HEK293 (cell line): ENCODE measurements around the gene NME3.
A peak's percentile ranks its signal among the peaks of the same experiment; 100 is the strongest.

Source experiments
- CTCF ChIA-PET: fragments of 350-600 bp; formaldehyde crosslinking; extraction: SDS; loops from one replicate; lab custom pipeline; 2021; ENCODE audit warnings: antibody characterized with exemption; lab: Yijun Ruan, JAX
- POLR2A ChIA-PET: fragments of 300-600 bp; formaldehyde crosslinking; extraction: SDS; loops from one replicate; lab custom pipeline; 2020; ENCODE audit warnings: antibody characterized with exemption, inconsistent platforms; lab: Yijun Ruan, JAX
- H3K27ac ChIP-seq: fragments of 200-500 bp; sonication (Bioruptor generic); 2 replicates; pipeline ENCODE4 v1.5.1; 2014; ENCODE audit warnings: low read depth, low read length, control low read depth, inconsistent platforms; ENCODE audit errors: extremely low read depth
- H3K36me3 ChIP-seq, 2 experiments: fragments of 200-500 bp in 1 of 2; sonication (Bioruptor generic) in 1 of 2; 1 replicate in 1 of 2; 2 replicates in 1 of 2; pipeline ENCODE4 v1.5.1; 2014 to 2017; ENCODE audit warnings: inconsistent platforms in 2 of 2, low read length in 2 of 2; ENCODE audit not compliant: control insufficient read depth in 2 of 2, insufficient read depth in 1 of 2
- H3K4me1 ChIP-seq: fragments of 200-500 bp; sonication (Bioruptor generic); 2 replicates; pipeline ENCODE4 v1.5.1; 2014; ENCODE audit warnings: mild to moderate bottlenecking, low read length, inconsistent platforms; ENCODE audit not compliant: control insufficient read depth, insufficient read depth
- H3K4me3 ChIP-seq: 2 replicates; pipeline ENCODE4 v1.5.1; 2011; ENCODE audit warnings: low read depth, mild to moderate bottlenecking, control low read depth, low read length, moderate library complexity
- H3K9me3 ChIP-seq: fragments of 200-500 bp; sonication (Bioruptor generic); 2 replicates; pipeline ENCODE4 v1.5.1; 2014; ENCODE audit warnings: low read depth, low read length, inconsistent platforms; ENCODE audit not compliant: control insufficient read depth, insufficient read depth
- HOXD13 ChIP-seq: sonication (generic); formaldehyde crosslinking; IDR thresholded peaks from 2 replicates; pipeline ENCODE4 v1.8.0; 2022; ENCODE audit warnings: missing genetic modification reagents, borderline replicate concordance
- MZF1 ChIP-seq: fragments of 450-650 bp; formaldehyde crosslinking; IDR thresholded peaks from 2 replicates; pipeline ENCODE4 v1.5.1; 2017; ENCODE audit warnings: missing biosample characterization, missing genetic modification characterization, borderline replicate concordance
- OVOL3 ChIP-seq: fragments of 450-650 bp; formaldehyde crosslinking; IDR thresholded peaks from 2 replicates; pipeline ENCODE4 v1.5.1; 2016; ENCODE audit warnings: missing biosample characterization, missing genetic modification characterization
- ZFHX2 ChIP-seq: fragments of 450-650 bp; formaldehyde crosslinking; conservative IDR thresholded peaks from 2 replicates; pipeline ENCODE4 v1.5.1; 2016; ENCODE audit warnings: missing biosample characterization, missing genetic modification characterization
- ZNF157 ChIP-seq: fragments of 450-650 bp; formaldehyde crosslinking; IDR thresholded peaks from 2 replicates; pipeline ENCODE4 v1.5.1; 2016; ENCODE audit warnings: missing biosample characterization, missing genetic modification characterization
- ZNF18 ChIP-seq: fragments of 450-650 bp; formaldehyde crosslinking; IDR thresholded peaks from 2 replicates; pipeline ENCODE4 v1.5.1; 2016; ENCODE audit warnings: missing biosample characterization, missing genetic modification characterization
- ZNF354C ChIP-seq: fragments of 450-650 bp; formaldehyde crosslinking; IDR thresholded peaks from 2 replicates; pipeline ENCODE4 v1.5.1; 2016; ENCODE audit warnings: missing biosample characterization, missing genetic modification characterization, low read depth, borderline replicate concordance
- ZNF362 ChIP-seq: fragments of 450-650 bp; formaldehyde crosslinking; IDR thresholded peaks from 2 replicates; pipeline ENCODE4 v1.5.1; 2016; ENCODE audit warnings: missing biosample characterization, missing genetic modification characterization
- ZNF544 ChIP-seq: fragments of 450-650 bp; formaldehyde crosslinking; IDR thresholded peaks from 2 replicates; pipeline ENCODE4 v1.5.0; 2017; ENCODE audit warnings: missing biosample characterization, missing genetic modification characterization
- ZNF600 ChIP-seq: fragments of 450-650 bp; formaldehyde crosslinking; IDR thresholded peaks from 2 replicates; pipeline ENCODE4 v1.5.1; 2016; ENCODE audit warnings: missing biosample characterization, missing genetic modification characterization
- ZNF677 ChIP-seq: fragments of 450-650 bp; IDR thresholded peaks from 2 replicates; pipeline ENCODE4 v1.5.0; 2018; ENCODE audit warnings: missing biosample characterization, mild to moderate bottlenecking, missing genetic modification characterization, moderate library complexity
- TF ChIP-seq, protein P1 (sequence below): fragments of 450-650 bp; formaldehyde crosslinking; IDR thresholded peaks from 2 replicates; pipeline ENCODE4 v1.5.1; 2016; ENCODE audit warnings: missing biosample characterization, missing genetic modification characterization, borderline replicate concordance
- TF ChIP-seq, protein P2 (sequence below): fragments of 450-650 bp; formaldehyde crosslinking; IDR thresholded peaks from 2 replicates; pipeline ENCODE4 v1.5.1; 2016; ENCODE audit warnings: missing biosample characterization, missing genetic modification characterization

NME3 gene

GRCh38 chr16:1791943-1792812 lies 20.8 kb upstream of the NME3 start:
- CTCF ChIA-PET: no interaction called here
- H3K36me3 ChIP-seq: peaks cover 0 to 33% of the 10 kb centered on the region in 2 experiments; a peak in 2 of 3 replicates
- no peaks in the 10 kb centered on the region for H3K9me3 ChIP-seq
- TF ChIP-seq ZNF18 (tag by site-specific recombination) (0 out of 2 replicates have a peak, but pooled peaks have one; percentile 21), ZNF362 (tag by site-specific recombination) (no peak), HOXD13 (CRISPR knock-in tag) (no peak)
- TF ChIP-seq, all 188 proteins: peak for 1
- Histone ChIP-seq H3K4me3 (no peak overlapping the region), H3K27ac (no peak overlapping the region), H3K4me1 (no peaks in the 10 kb centered on the region)
- POLR2A ChIA-PET: interaction anchor here (0.9 to 3.8 kb wide), 2 partner anchors 10 to 173 kb away, joined by 3 to 19 read pairs; partner anchors contain the start of genes NUBP2, RPS2 and SPSB3

- H3K4me1 ChIP-seq: no peaks in the 10 kb centered on the region
- H3K4me3 ChIP-seq: no peak overlapping the region
- H3K36me3 ChIP-seq: peaks cover 0 to 41% of the 10 kb centered on the region in 2 experiments; a peak in 2 of 3 replicates
- ChIA-PET CTCF (no interaction called here), POLR2A (interaction anchor here (0.8 to 3.8 kb wide), 3 partner anchors 9 to 173 kb away, joined by 3 to 19 read pairs (median 3); partner anchors contain the start of genes NUBP2, RPS2 and SPSB3)
- TF ChIP-seq ZNF354C (no peak), ZFHX2 (tag by site-specific recombination) (no peak), ZNF157 (tag by site-specific recombination) (no peak), ZNF600 (no peak), MZF1 (no peak), ZNF544 (tag by site-specific recombination) (no peak), ZNF677 (tag by site-specific recombination) (no peak), OVOL3 (tag by site-specific recombination) (no peak)
- TF ChIP-seq, protein P1, sequence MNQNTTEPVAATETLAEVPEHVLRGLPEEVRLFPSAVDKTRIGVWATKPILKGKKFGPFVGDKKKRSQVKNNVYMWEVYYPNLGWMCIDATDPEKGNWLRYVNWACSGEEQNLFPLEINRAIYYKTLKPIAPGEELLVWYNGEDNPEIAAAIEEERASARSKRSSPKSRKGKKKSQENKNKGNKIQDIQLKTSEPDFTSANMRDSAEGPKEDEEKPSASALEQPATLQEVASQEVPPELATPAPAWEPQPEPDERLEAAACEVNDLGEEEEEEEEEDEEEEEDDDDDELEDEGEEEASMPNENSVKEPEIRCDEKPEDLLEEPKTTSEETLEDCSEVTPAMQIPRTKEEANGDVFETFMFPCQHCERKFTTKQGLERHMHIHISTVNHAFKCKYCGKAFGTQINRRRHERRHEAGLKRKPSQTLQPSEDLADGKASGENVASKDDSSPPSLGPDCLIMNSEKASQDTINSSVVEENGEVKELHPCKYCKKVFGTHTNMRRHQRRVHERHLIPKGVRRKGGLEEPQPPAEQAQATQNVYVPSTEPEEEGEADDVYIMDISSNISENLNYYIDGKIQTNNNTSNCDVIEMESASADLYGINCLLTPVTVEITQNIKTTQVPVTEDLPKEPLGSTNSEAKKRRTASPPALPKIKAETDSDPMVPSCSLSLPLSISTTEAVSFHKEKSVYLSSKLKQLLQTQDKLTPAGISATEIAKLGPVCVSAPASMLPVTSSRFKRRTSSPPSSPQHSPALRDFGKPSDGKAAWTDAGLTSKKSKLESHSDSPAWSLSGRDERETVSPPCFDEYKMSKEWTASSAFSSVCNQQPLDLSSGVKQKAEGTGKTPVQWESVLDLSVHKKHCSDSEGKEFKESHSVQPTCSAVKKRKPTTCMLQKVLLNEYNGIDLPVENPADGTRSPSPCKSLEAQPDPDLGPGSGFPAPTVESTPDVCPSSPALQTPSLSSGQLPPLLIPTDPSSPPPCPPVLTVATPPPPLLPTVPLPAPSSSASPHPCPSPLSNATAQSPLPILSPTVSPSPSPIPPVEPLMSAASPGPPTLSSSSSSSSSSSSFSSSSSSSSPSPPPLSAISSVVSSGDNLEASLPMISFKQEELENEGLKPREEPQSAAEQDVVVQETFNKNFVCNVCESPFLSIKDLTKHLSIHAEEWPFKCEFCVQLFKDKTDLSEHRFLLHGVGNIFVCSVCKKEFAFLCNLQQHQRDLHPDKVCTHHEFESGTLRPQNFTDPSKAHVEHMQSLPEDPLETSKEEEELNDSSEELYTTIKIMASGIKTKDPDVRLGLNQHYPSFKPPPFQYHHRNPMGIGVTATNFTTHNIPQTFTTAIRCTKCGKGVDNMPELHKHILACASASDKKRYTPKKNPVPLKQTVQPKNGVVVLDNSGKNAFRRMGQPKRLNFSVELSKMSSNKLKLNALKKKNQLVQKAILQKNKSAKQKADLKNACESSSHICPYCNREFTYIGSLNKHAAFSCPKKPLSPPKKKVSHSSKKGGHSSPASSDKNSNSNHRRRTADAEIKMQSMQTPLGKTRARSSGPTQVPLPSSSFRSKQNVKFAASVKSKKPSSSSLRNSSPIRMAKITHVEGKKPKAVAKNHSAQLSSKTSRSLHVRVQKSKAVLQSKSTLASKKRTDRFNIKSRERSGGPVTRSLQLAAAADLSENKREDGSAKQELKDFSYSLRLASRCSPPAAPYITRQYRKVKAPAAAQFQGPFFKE: no peak
- TF ChIP-seq, protein P2, sequence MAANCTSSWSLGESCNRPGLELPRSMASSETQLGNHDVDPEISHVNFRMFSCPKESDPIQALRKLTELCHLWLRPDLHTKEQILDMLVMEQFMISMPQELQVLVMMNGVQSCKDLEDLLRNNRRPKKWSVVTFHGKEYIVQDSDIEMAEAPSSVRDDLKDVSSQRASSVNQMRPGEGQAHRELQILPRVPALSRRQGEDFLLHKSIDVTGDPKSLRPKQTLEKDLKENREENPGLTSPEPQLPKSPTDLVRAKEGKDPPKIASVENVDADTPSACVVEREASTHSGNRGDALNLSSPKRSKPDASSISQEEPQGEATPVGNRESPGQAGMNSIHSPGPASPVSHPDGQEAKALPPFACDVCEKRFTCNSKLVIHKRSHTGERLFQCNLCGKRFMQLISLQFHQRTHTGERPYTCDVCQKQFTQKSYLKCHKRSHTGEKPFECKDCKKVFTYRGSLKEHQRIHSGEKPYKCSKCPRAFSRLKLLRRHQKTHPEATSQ (tag by site-specific recombination): no peak
- TF ChIP-seq, all 188 proteins: peak for 0
- Histone ChIP-seq H3K9me3 (no peaks in the 10 kb centered on the region), H3K27ac (no peak overlapping the region)
Observed at GRCh38 chr16:1791256-1791942, 20.1 kb upstream of the NME3 start.
